GM23338 (cell line): ENCODE results near the gene HYCC2.
"Not testable (repeated sequence)": the region's sequence is repeated elsewhere in the genome, so short reads cannot be mapped to it uniquely, and the experiment has no call there.

Source experiments
- CREB1 ChIP-seq: fragments of 250-450 bp; sonication (Bioruptor Pico); IDR thresholded peaks from 2 replicates; pipeline ENCODE4 v1.5.0; 2020; ENCODE audit warnings: low read depth, mild to moderate bottlenecking, moderate library complexity
- CTCF ChIP-seq, 2 experiments: fragments of 200-600 bp in 1 of 2; sonication (generic) in 1 of 2; conservative IDR thresholded peaks; 2 replicates each; pipeline versions ENCODE4 v1.5.1 to v1.6.1; 2016 to 2017; ENCODE audit warnings: antibody characterized with exemption in 2 of 2, low read depth in 2 of 2, mild to moderate bottlenecking in 2 of 2, moderate library complexity in 1 of 2
- ETS1 ChIP-seq: IDR thresholded peaks from 2 replicates; pipeline ENCODE4 v1.6.1; 2016; ENCODE audit warnings: antibody characterized with exemption
- EZH2 ChIP-seq: fragments of 200-600 bp; sonication (generic); IDR thresholded peaks from one replicate; pipeline ENCODE4 v1.8.0; 2017; ENCODE audit warnings: antibody characterized with exemption, mild to moderate bottlenecking, low read depth; ENCODE audit not compliant: unreplicated experiment
- EZH2phosphoT487 ChIP-seq: fragments of 200-600 bp; sonication (generic); IDR thresholded peaks from one replicate; pipeline ENCODE4 v1.8.1; 2018; ENCODE audit warnings: antibody characterized with exemption; ENCODE audit not compliant: unreplicated experiment
- JUNB ChIP-seq: IDR thresholded peaks from one replicate; pipeline ENCODE4 v1.6.1; 2016; ENCODE audit warnings: antibody characterized with exemption; ENCODE audit not compliant: unreplicated experiment
- NANOG ChIP-seq: IDR thresholded peaks from 2 replicates; pipeline ENCODE4 v1.6.1; 2016; ENCODE audit warnings: antibody characterized with exemption, borderline replicate concordance
- POLR2AphosphoS5 ChIP-seq: IDR thresholded peaks from 2 replicates; pipeline ENCODE4 v1.6.1; 2016; ENCODE audit warnings: antibody characterized with exemption, low read depth
- REST ChIP-seq: IDR thresholded peaks from one replicate; pipeline ENCODE4 v1.6.1; 2018; ENCODE audit warnings: antibody characterized with exemption; ENCODE audit not compliant: unreplicated experiment
- STAT1 ChIP-seq: IDR thresholded peaks from one replicate; pipeline ENCODE4 v1.6.1; 2016; ENCODE audit warnings: antibody characterized with exemption; ENCODE audit not compliant: unreplicated experiment
- ZNF114 ChIP-seq: fragments of 250-450 bp; sonication (Bioruptor Pico); IDR thresholded peaks from 2 replicates; pipeline ENCODE4 v1.5.0; 2020; ENCODE audit warnings: mild to moderate bottlenecking, moderate library complexity
- ZNF331 ChIP-seq: fragments of 250-450 bp; sonication (Bioruptor Pico); IDR thresholded peaks from 2 replicates; pipeline ENCODE4 v1.5.0; 2020; ENCODE audit warnings: low read depth, mild to moderate bottlenecking, moderate library complexity

GRCh38 chr2:201043050-201043449, 28.4 kb downstream of the HYCC2 start:
- not testable (repeated sequence) for TF ChIP-seq ZNF331 (CRISPR knock-in tag); CTCF (conservative IDR thresholded peaks at IDR 0.05; ENCODE audit: low read depth in 2 of 2); EZH2; ETS1; REST; EZH2phosphoT487; NANOG; CREB1 (CRISPR knock-in tag); POLR2AphosphoS5; ZNF114 (CRISPR knock-in tag); STAT1; JUNB
